OCI-LY1 (cell line): ENCODE measurements around the gene PSMD1.

ENCODE experiments used
- CTCF ChIP-seq: fragments of 200-600 bp; sonication (generic), shearing (Covaris generic); IDR thresholded peaks from 2 replicates; pipeline ENCODE4 v1.5.1; 2017; ENCODE audit warnings: mild to moderate bottlenecking, antibody characterized with exemption, low read length, moderate library complexity, mixed read lengths
- EZH2 ChIP-seq: fragments of 200-600 bp; sonication (generic), shearing (Covaris generic); IDR thresholded peaks from 2 replicates; pipeline ENCODE4 v1.8.0; 2017; ENCODE audit warnings: borderline replicate concordance, mixed run types, mild to moderate bottlenecking, antibody characterized with exemption, low read length, moderate library complexity, mixed read lengths

DNA sequence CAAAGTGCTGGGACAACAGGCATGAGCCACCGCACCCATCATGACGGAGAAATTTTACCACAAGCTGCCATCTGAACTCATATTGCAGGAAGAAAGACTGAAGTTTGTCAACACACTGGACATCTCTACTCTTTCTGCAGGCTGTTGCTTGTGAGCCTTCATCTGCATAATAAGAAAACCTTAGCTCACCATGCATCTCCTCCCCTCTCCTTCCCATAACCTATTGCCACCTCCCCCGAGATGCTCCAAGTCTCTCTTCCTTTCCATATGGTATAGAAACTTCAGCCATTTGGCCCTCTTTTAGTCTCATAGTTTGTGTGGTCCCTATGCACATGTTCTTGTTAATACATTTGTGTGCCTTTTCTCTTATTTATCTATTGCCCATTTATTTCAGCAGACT lies 38.5 kb upstream of the PSMD1 start:
- TF ChIP-seq EZH2 (no peak), CTCF (no peak)
